IMR-90 (cell line): Measurements from ENCODE around the gene GPC6. TPM values are rescaled to one million over a fixed set of nuclear protein-coding genes. Genes with fewer than 3 reads are reported as not detected.

ENCODE experiments used
- ATAC-seq: fragments of 200-7000 bp; cut with Tn5 transposase; 2 replicates; pipeline ENCODE4 v1.9.1; 2020; ENCODE audit warnings: low read depth, mild to moderate bottlenecking, moderate library complexity
- BruUV-seq: library from RNA; stranded (reverse); fragments of 400-500 nt; replicated peaks from 2 replicates; lab custom pipeline; 2021; lab: Mats Ljungman, UMichigan
- CTCF ChIA-PET: fragments of 300-600 bp; formaldehyde crosslinking; extraction: SDS; loops from one replicate; lab custom pipeline; 2021; ENCODE audit warnings: antibody characterized with exemption; lab: Yijun Ruan, JAX
- POLR2A ChIA-PET: fragments of 300-600 bp; sonication (Branson Sonifier 250); formaldehyde crosslinking; loops from one replicate; lab custom pipeline; 2022; ENCODE audit warnings: antibody characterized with exemption; ENCODE audit not compliant: unreplicated experiment; lab: Charles Lee
- DNase-seq: peaks from one replicate; pipeline ENCODE4 v3.0.0; 2013
- H2AFZ ChIP-seq: replicated peaks from 2 replicates; pipeline ENCODE3; 2013; ENCODE audit warnings: low read length, mild to moderate bottlenecking; ENCODE audit not compliant: poor library complexity
- H2AK5ac ChIP-seq: 2 replicates; pipeline ENCODE4 v1.6.1; 2013; ENCODE audit warnings: low read depth, low read length, inconsistent platforms
- H2AK9ac ChIP-seq: replicated peaks from 2 replicates; pipeline ENCODE3; 2013; ENCODE audit warnings: mild to moderate bottlenecking, low read depth, low read length, moderate library complexity; ENCODE audit not compliant: poor library complexity
- H2BK120ac ChIP-seq: 2 replicates; pipeline ENCODE4 v1.6.1; 2013; ENCODE audit warnings: low read depth, low read length, inconsistent platforms
- H2BK15ac ChIP-seq: 3 replicates; pipeline ENCODE4 v1.6.1; 2013; ENCODE audit warnings: low read depth, low read length, inconsistent platforms
- H2BK20ac ChIP-seq: 2 replicates; pipeline ENCODE4 v1.6.1; 2013; ENCODE audit warnings: low read depth, mild to moderate bottlenecking, inconsistent platforms, low read length, moderate library complexity
- H2BK5ac ChIP-seq: 2 replicates; pipeline ENCODE4 v1.6.1; 2013; ENCODE audit warnings: mild to moderate bottlenecking, low read depth, low read length, inconsistent platforms; ENCODE audit not compliant: poor library complexity, severe bottlenecking
- H3K14ac ChIP-seq: replicated peaks from 2 replicates; pipeline ENCODE4 v1.6.1; 2013; ENCODE audit warnings: low read depth, low read length, inconsistent platforms
- H3K18ac ChIP-seq: 2 replicates; pipeline ENCODE4 v1.6.1; 2013; ENCODE audit warnings: low read depth, low read length, control low read depth
- H3K23ac ChIP-seq: 2 replicates; pipeline ENCODE4 v1.6.1; 2013; ENCODE audit warnings: low read depth, low read length, inconsistent platforms
- H3K27ac ChIP-seq: 2 replicates; pipeline ENCODE4 v1.5.1; 2013; ENCODE audit warnings: mild to moderate bottlenecking, control low read depth, low read length; ENCODE audit not compliant: insufficient read depth
- H3K27me3 ChIP-seq: 2 replicates; pipeline ENCODE4 v1.6.1; 2013; ENCODE audit warnings: low read length; ENCODE audit not compliant: control insufficient read depth, insufficient read depth
- H3K36me3 ChIP-seq: 2 replicates; pipeline ENCODE4 v1.6.1; 2013; ENCODE audit warnings: low read length, mixed read lengths; ENCODE audit not compliant: control insufficient read depth, insufficient read depth
- H3K4ac ChIP-seq: 2 replicates; pipeline ENCODE4 v1.6.1; 2013; ENCODE audit warnings: low read depth, low read length, inconsistent platforms
- H3K4me1 ChIP-seq: 2 replicates; pipeline ENCODE4 v1.6.1; 2013; ENCODE audit warnings: low read length, mixed read lengths; ENCODE audit not compliant: control insufficient read depth, insufficient read depth
- H3K4me2 ChIP-seq: 2 replicates; pipeline ENCODE4 v1.6.1; 2013; ENCODE audit warnings: low read depth, mild to moderate bottlenecking, control low read depth, low read length, moderate library complexity
- H3K4me3 ChIP-seq: 2 replicates; pipeline ENCODE4 v1.5.1; 2013; ENCODE audit warnings: low read depth, mild to moderate bottlenecking, control low read depth, low read length, moderate library complexity; ENCODE audit not compliant: insufficient read depth
- H3K56ac ChIP-seq: 2 replicates; pipeline ENCODE4 v1.6.1; 2013; ENCODE audit warnings: low read length, inconsistent platforms; ENCODE audit not compliant: insufficient read depth; ENCODE audit errors: extremely low read depth
- H3K79me1 ChIP-seq, 2 experiments: 2 replicates each; pipeline ENCODE4 v1.6.1; 2013; ENCODE audit warnings: low read length in 2 of 2, inconsistent platforms in 1 of 2, low read depth in 1 of 2
- H3K9ac ChIP-seq: 2 replicates; pipeline ENCODE4 v1.6.1; 2013; ENCODE audit warnings: low read depth, low read length, control low read depth
- H3K9me1 ChIP-seq: 2 replicates; pipeline ENCODE4 v1.6.1; 2013; ENCODE audit warnings: low read length, inconsistent platforms; ENCODE audit not compliant: insufficient read depth
- H3K9me3 ChIP-seq: 2 replicates; pipeline ENCODE4 v1.6.1; 2013; ENCODE audit warnings: low read length; ENCODE audit not compliant: control insufficient read depth, insufficient read depth
- H4K20me1 ChIP-seq: 2 replicates; pipeline ENCODE4 v1.6.1; 2013; ENCODE audit warnings: low read length, inconsistent platforms; ENCODE audit not compliant: insufficient read depth
- H4K5ac ChIP-seq: 2 replicates; pipeline ENCODE4 v1.6.1; 2013; ENCODE audit warnings: mild to moderate bottlenecking, low read depth, low read length, control low read depth
- H4K8ac ChIP-seq, 2 experiments: 2 replicates each; pipeline ENCODE4 v1.6.1; 2013; ENCODE audit warnings: low read depth in 2 of 2, low read length in 2 of 2, control low read depth in 1 of 2, inconsistent platforms in 1 of 2
- H4K91ac ChIP-seq: 2 replicates; pipeline ENCODE4 v1.6.1; 2013; ENCODE audit warnings: low read depth, low read length, inconsistent platforms; ENCODE audit not compliant: insufficient read depth
- BHLHE40 ChIP-seq: fragments of 150-350 bp; IDR thresholded peaks from 2 replicates; pipeline ENCODE4 v1.6.1; 2016; ENCODE audit warnings: mild to moderate bottlenecking, low read depth, low read length
- CEBPB ChIP-seq: IDR thresholded peaks from 2 replicates; pipeline ENCODE4 v1.6.1; 2012; ENCODE audit warnings: low read depth, low read length, improper control_type of control experiment
- CHD1 ChIP-seq: IDR thresholded peaks from 2 replicates; pipeline ENCODE4 v1.6.1; 2012; ENCODE audit warnings: low read depth, low read length, improper control_type of control experiment
- FOS ChIP-seq: fragments of 150-350 bp; IDR thresholded peaks from 2 replicates; pipeline ENCODE4 v1.6.1; 2016; ENCODE audit warnings: low read depth, low read length
- MAFK ChIP-seq: IDR thresholded peaks from 2 replicates; pipeline ENCODE4 v1.6.1; 2012; ENCODE audit warnings: low read depth, low read length, improper control_type of control experiment
- NFE2L2 ChIP-seq: fragments of 150-350 bp; IDR thresholded peaks from 2 replicates; pipeline ENCODE4 v1.6.1; 2016; ENCODE audit warnings: low read depth, mild to moderate bottlenecking, low read length
- POLR2A ChIP-seq: IDR thresholded peaks from 2 replicates; pipeline ENCODE4 v1.6.1; 2012; ENCODE audit warnings: mild to moderate bottlenecking, low read depth, low read length
- RAD21 ChIP-seq: IDR thresholded peaks from 2 replicates; pipeline ENCODE4 v1.6.1; 2012; ENCODE audit warnings: low read length, improper control_type of control experiment
- RCOR1 ChIP-seq: IDR thresholded peaks from 2 replicates; pipeline ENCODE4 v1.6.1; 2012; ENCODE audit warnings: mild to moderate bottlenecking, low read length, improper control_type of control experiment; ENCODE audit not compliant: insufficient replicate concordance
- RFX5 ChIP-seq: IDR thresholded peaks from 2 replicates; pipeline ENCODE4 v1.8.0; 2012; ENCODE audit warnings: low read depth, mild to moderate bottlenecking, low read length, moderate library complexity
- SMC3 ChIP-seq: fragments of 150-350 bp; IDR thresholded peaks from 2 replicates; pipeline ENCODE4 v1.6.1; 2016; ENCODE audit warnings: low read depth, mild to moderate bottlenecking, antibody characterized with exemption, low read length, moderate library complexity
- dilution Hi-C: fragments of 300-500 bp; cut with HindIII; formaldehyde crosslinking; loops from one replicate; pipeline ENCODE4 v1.14.3; 2018; ENCODE audit warnings: low sequenced_read_pairs; ENCODE audit not compliant: unreplicated experiment
- in situ Hi-C: fragments of 300-500 bp; cut with MboI; formaldehyde crosslinking; loops from 3 replicates; pipeline ENCODE4 v1.14.3; 2019; ENCODE audit warnings: low sequenced_read_pairs, inconsistent platforms, mixed read lengths
- intact Hi-C: fragments of 100-400 bp; cut with micrococcal nuclease; formaldehyde crosslinking; loops from 2 replicates; pipeline ENCODE4 v1.10.0; 2022
- polyA plus RNA-seq, 3 experiments: library from polyadenylated mRNA; depleted of rRNA; stranded (reverse); fragments of >200 nt; gene quantifications; 2 replicates each; pipeline ENCODE4 v1.2.3, GENCODE V29; 2012; ENCODE audit warnings: low replicate concordance in 1 of 3
- total RNA-seq: library from RNA; depleted of rRNA; stranded (reverse); fragments of >200 nt; gene quantifications from 2 replicates; pipeline ENCODE4 v1.2.3, GENCODE V29; 2012
- TF ChIP-seq, protein P1 (sequence below): conservative IDR thresholded peaks from 2 replicates; pipeline ENCODE4 v1.5.1; 2012; ENCODE audit warnings: mild to moderate bottlenecking, low read depth, low read length, improper control_type of control experiment
- TF ChIP-seq, protein P2 (sequence below): fragments of 150-350 bp; IDR thresholded peaks from 2 replicates; pipeline ENCODE4 v1.6.1; 2017; ENCODE audit warnings: mild to moderate bottlenecking, antibody characterized with exemption, low read length, low read depth
- TF ChIP-seq, protein P3 (sequence below): fragments of 150-350 bp; IDR thresholded peaks from 2 replicates; pipeline ENCODE4 v1.6.1; 2016; ENCODE audit warnings: low read depth, mild to moderate bottlenecking, low read length, moderate library complexity, borderline replicate concordance

The GPC6 gene
- total and polyA plus RNA-seq, 2 of the 4 experiments (the other 2 are of a cell fraction), result 14.9 to 39.4 TPM

DNA sequence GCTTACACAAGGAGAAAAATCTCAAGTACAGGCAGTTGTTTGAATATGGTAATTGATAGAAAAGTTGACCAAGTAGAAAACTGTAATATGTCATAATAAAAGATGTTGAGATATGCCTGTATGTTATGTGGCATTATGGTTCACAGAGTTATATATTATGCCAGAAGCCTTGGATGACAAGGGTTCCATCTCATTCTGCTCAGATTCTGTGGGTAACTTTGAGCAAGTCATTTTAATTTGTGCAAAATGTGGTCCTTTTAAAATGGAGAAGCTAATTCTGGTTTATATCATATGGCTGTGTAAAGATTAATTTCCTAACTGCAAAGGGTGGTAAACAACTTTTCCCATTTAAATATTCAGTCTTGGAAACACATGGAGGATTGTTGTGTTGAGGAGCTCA lies 180.9 kb downstream of the GPC6 start:
- intact Hi-C loops, result loop anchor here (10.0 kb wide), 1 partner anchor 117 kb away; no protein-coding TSS in a partner anchor
- no peak overlapping the region for H3K18ac ChIP-seq
- no peak overlapping the region for H3K4me3 ChIP-seq
- no peak overlapping the region for H2BK120ac ChIP-seq
- H2AFZ ChIP-seq, result no peak overlapping the region
- TF ChIP-seq NFE2L2 (no peak), RFX5 (no peak), FOS (no peak), SMC3 (no peak), POLR2A (no peak), RAD21 (no peak), RCOR1 (no peak), CEBPB (no peak), MAFK (no peak), CHD1 (no peak), BHLHE40 (no peak)
- TF ChIP-seq, protein P1, sequence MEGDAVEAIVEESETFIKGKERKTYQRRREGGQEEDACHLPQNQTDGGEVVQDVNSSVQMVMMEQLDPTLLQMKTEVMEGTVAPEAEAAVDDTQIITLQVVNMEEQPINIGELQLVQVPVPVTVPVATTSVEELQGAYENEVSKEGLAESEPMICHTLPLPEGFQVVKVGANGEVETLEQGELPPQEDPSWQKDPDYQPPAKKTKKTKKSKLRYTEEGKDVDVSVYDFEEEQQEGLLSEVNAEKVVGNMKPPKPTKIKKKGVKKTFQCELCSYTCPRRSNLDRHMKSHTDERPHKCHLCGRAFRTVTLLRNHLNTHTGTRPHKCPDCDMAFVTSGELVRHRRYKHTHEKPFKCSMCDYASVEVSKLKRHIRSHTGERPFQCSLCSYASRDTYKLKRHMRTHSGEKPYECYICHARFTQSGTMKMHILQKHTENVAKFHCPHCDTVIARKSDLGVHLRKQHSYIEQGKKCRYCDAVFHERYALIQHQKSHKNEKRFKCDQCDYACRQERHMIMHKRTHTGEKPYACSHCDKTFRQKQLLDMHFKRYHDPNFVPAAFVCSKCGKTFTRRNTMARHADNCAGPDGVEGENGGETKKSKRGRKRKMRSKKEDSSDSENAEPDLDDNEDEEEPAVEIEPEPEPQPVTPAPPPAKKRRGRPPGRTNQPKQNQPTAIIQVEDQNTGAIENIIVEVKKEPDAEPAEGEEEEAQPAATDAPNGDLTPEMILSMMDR, result no peak
- TF ChIP-seq, protein P2, sequence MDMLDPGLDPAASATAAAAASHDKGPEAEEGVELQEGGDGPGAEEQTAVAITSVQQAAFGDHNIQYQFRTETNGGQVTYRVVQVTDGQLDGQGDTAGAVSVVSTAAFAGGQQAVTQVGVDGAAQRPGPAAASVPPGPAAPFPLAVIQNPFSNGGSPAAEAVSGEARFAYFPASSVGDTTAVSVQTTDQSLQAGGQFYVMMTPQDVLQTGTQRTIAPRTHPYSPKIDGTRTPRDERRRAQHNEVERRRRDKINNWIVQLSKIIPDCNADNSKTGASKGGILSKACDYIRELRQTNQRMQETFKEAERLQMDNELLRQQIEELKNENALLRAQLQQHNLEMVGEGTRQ, result no peak
- TF ChIP-seq, protein P3, sequence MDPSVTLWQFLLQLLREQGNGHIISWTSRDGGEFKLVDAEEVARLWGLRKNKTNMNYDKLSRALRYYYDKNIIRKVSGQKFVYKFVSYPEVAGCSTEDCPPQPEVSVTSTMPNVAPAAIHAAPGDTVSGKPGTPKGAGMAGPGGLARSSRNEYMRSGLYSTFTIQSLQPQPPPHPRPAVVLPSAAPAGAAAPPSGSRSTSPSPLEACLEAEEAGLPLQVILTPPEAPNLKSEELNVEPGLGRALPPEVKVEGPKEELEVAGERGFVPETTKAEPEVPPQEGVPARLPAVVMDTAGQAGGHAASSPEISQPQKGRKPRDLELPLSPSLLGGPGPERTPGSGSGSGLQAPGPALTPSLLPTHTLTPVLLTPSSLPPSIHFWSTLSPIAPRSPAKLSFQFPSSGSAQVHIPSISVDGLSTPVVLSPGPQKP, result no peak
- dilution Hi-C loops, result no loop called here
- H4K5ac ChIP-seq, result no peak overlapping the region
- no peak overlapping the region for H3K14ac ChIP-seq
- no peak overlapping the region for H2AK5ac ChIP-seq
- H3K36me3 ChIP-seq, result no peaks in the 10 kb centered on the region
- no peak overlapping the region for H3K4ac ChIP-seq
- H4K91ac ChIP-seq, result no peak overlapping the region
- H3K23ac ChIP-seq, result no peak overlapping the region
- DNase-seq (no peak), ATAC-seq (no peak)
- no peak overlapping the region for H2AK9ac ChIP-seq
- CTCF ChIA-PET, result interaction anchor here (0.8 kb wide), 1 partner anchor 14 kb away, joined by 6 read pairs; no protein-coding TSS in a partner anchor
- in situ Hi-C loops, result no loop called here
- H3K9me1 ChIP-seq, result no peaks in the 10 kb centered on the region
- no peaks in the 10 kb centered on the region for H3K4me1 ChIP-seq
- no peak overlapping the region for H3K27ac ChIP-seq
- no peaks in the 10 kb centered on the region for H3K9me3 ChIP-seq
- POLR2A ChIA-PET, result no interaction called here
- no TSS peak for BruUV-seq
- no peak overlapping the region for H2BK20ac ChIP-seq
- H2BK15ac ChIP-seq, result no peak overlapping the region
- no peak overlapping the region for H2BK5ac ChIP-seq
- H4K8ac ChIP-seq, result no peak overlapping the region
- H3K4me2 ChIP-seq, result no peak overlapping the region
- H3K9ac ChIP-seq, result no peak overlapping the region
- H3K27me3 ChIP-seq, result no peaks in the 10 kb centered on the region
- H4K20me1 ChIP-seq, result no peaks in the 10 kb centered on the region
- H3K79me1 ChIP-seq, result no peaks in the 10 kb centered on the region; a peak in 1 of 4 replicates
- H3K56ac ChIP-seq, result no peak overlapping the region
